GM23248 (cell line): ENCODE data around the gene DNAH14. TPM values are rescaled to one million over a fixed set of nuclear protein-coding genes. Genes with fewer than 3 reads are reported as not detected.
A peak's percentile ranks its signal among the peaks of the same experiment; 100 is the strongest.
"Not testable (repeated sequence)": the region's sequence is repeated elsewhere in the genome, so short reads cannot be mapped to it uniquely, and the experiment has no call there.

Experiments used
- DNase-seq: peaks from one replicate; pipeline ENCODE4 v3.0.0-alpha.2; 2015
- H2AFZ ChIP-seq: fragments of 200-600 bp; sonication (generic); 2 replicates; pipeline ENCODE4 v1.6.1; 2016; ENCODE audit warnings: antibody characterized with exemption
- H3F3A ChIP-seq: fragments of 200-600 bp; sonication (generic); 2 replicates; pipeline ENCODE4 v1.6.1; 2016; ENCODE audit warnings: mild to moderate bottlenecking, antibody characterized with exemption, mixed run types; ENCODE audit not compliant: insufficient read depth
- H3K27ac ChIP-seq: fragments of 200-600 bp; sonication (generic); 2 replicates; pipeline ENCODE4 v1.5.1; 2016; ENCODE audit warnings: mild to moderate bottlenecking
- H3K27me3 ChIP-seq: fragments of 200-600 bp; sonication (generic); replicated peaks from 2 replicates; pipeline ENCODE4 v1.6.1; 2016; ENCODE audit warnings: mild to moderate bottlenecking; ENCODE audit not compliant: insufficient read depth
- H3K36me3 ChIP-seq: fragments of 200-600 bp; sonication (generic); 2 replicates; pipeline ENCODE4 v1.6.1; 2016; ENCODE audit warnings: low read depth, mild to moderate bottlenecking
- H3K4me1 ChIP-seq: fragments of 200-600 bp; sonication (generic); 2 replicates; pipeline ENCODE4 v1.6.1; 2016; ENCODE audit warnings: mild to moderate bottlenecking; ENCODE audit not compliant: insufficient read depth
- H3K4me2 ChIP-seq: fragments of 200-600 bp; sonication (generic); one replicate; pipeline ENCODE4 v1.6.1; 2016; ENCODE audit warnings: mild to moderate bottlenecking; ENCODE audit not compliant: unreplicated experiment
- H3K4me3 ChIP-seq: fragments of 200-600 bp; sonication (generic); 2 replicates; pipeline ENCODE4 v1.5.1; 2016; ENCODE audit warnings: mild to moderate bottlenecking
- H3K79me2 ChIP-seq: fragments of 200-600 bp; sonication (generic); 2 replicates; pipeline ENCODE4 v1.6.1; 2016; ENCODE audit warnings: mild to moderate bottlenecking; ENCODE audit not compliant: insufficient read depth
- H3K9ac ChIP-seq: fragments of 200-600 bp; sonication (generic); 2 replicates; pipeline ENCODE4 v1.6.1; 2016; ENCODE audit warnings: mild to moderate bottlenecking
- H3K9me2 ChIP-seq: fragments of 200-600 bp; sonication (generic); 2 replicates; pipeline ENCODE4 v1.6.1; 2016; ENCODE audit warnings: mixed run types, mild to moderate bottlenecking, moderate library complexity; ENCODE audit not compliant: insufficient read depth
- H3K9me3 ChIP-seq: fragments of 200-600 bp; sonication (generic); one replicate; pipeline ENCODE4 v1.6.1; 2017; ENCODE audit warnings: low read depth
- H4K20me1 ChIP-seq: fragments of 200-600 bp; sonication (generic); 2 replicates; pipeline ENCODE4 v1.6.0; 2016; ENCODE audit not compliant: insufficient read depth
- EZH2 ChIP-seq: fragments of 200-600 bp; sonication (generic); IDR thresholded peaks from 2 replicates; pipeline ENCODE4 v1.6.1; 2018; ENCODE audit warnings: antibody characterized with exemption, mild to moderate bottlenecking; ENCODE audit not compliant: insufficient read depth, poor library complexity, severe bottlenecking
- EZH2phosphoT487 ChIP-seq: fragments of 200-600 bp; sonication (generic); IDR thresholded peaks from 2 replicates; pipeline ENCODE4 v1.6.1; 2018; ENCODE audit warnings: antibody characterized with exemption, moderate library complexity, mild to moderate bottlenecking, low read depth; ENCODE audit not compliant: insufficient read depth
- WGBS, 2 experiments: methylation state at CpG; one replicate each; pipeline ENCODE4 v1.1.6; 2015 to 2017; ENCODE audit warnings: low lambda C conversion rate in 2 of 2, low coverage in 1 of 2; ENCODE audit errors: missing lambda C conversion rate in 2 of 2; 5-methylcytosine and 5-hydroxymethylcytosine counted together
- in situ Hi-C: fragments of 300-500 bp; cut with MboI; formaldehyde crosslinking; loops from 2 replicates; pipeline ENCODE4 v1.15.0; 2020
- polyA plus RNA-seq: library from polyadenylated mRNA; unstranded; fragments of >200 nt; fragmentation: Nextera tagmentation; extraction: Ambion mirVana; gene quantifications from 2 replicates; pipeline ENCODE4 v1.2.1, GENCODE V29; 2016
- total RNA-seq: library from RNA; depleted of rRNA; stranded (reverse); fragments of >200 nt; shearing (Covaris generic); gene quantifications from 2 replicates; pipeline ENCODE4 v1.2.3, GENCODE V29; 2014

Gene DNAH14
- total and polyA plus RNA-seq, 2 experiments from 2014 or later: 9.9 to 20.8 TPM

DNA sequence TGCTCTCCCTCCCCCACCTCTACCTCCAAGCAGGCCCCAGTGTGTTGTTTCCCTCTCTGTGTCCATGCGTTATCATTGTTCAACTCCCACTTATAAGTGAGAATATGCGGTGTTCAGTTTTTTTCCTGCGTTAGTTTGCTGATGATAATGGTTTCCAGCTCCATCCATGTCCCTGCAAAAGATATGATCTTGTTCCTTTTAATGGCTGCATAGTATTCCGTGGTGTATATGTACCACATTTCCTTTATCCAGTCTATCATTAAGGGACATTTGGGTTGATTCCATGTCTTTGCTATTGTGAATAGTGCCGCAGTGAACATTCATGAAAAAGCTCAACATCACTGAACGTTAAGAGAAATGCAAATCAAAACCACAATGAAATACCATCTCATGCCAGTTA, 58.6 kb downstream of the DNAH14 start:
- Histone ChIP-seq H3K9me3 (no peaks in the 10 kb centered on the region), H4K20me1 (no peaks in the 10 kb centered on the region), H2AFZ (no peak overlapping the region), H3K27ac (no peak overlapping the region), H3K4me1 (no peaks in the 10 kb centered on the region), H3K27me3 (no peaks in the 10 kb centered on the region), H3K4me3 (no peak overlapping the region), H3K36me3 (no peaks in the 10 kb centered on the region), H3K79me2 (no peaks in the 10 kb centered on the region), H3K9ac (no peak overlapping the region), H3F3A (no peaks in the 10 kb centered on the region; the same call in 1 of the 2 replicates), H3K9me2 (no peaks in the 10 kb centered on the region), H3K4me2 (no peak overlapping the region)
- 72 to 76% methylated on average over 6 of the region's 6 CpGs for WGBS, 2 experiments
- in situ Hi-C loops: no loop called here
- TF ChIP-seq EZH2phosphoT487 (no peak), EZH2 (no peak)
- no peak for DNase-seq

DNA sequence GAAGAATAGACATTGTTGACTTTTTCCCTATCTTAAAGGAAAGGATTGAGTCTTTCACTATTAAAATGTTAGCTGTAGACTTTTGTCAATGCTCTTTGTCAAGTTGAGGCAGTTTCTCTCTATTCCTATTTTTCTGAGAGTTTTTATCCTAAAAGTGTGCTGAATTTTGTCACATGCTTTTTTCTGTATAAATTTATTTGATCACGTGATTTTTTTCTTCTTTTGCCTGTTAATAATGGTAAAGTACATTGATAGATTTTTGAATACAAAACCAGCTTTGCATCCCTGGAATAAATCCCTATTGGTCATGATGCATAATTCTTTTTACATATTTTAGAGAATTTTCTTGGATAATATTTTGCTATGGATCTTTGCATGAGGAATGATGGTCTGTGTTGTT, 60.1 kb downstream of the DNAH14 start:
- DNase-seq: no peak
- no peaks in the 10 kb centered on the region for H3K9me2 ChIP-seq
- no peak overlapping the region for H3K4me3 ChIP-seq
- H3F3A ChIP-seq: no peaks in the 10 kb centered on the region; the same call in 1 of the 2 replicates
- no peak overlapping the region for H3K9ac ChIP-seq
- H4K20me1 ChIP-seq: no peaks in the 10 kb centered on the region
- H3K36me3 ChIP-seq: no peaks in the 10 kb centered on the region
- no peak overlapping the region for H3K4me2 ChIP-seq
- TF ChIP-seq EZH2: no peak
- TF ChIP-seq EZH2phosphoT487: no peak
- in situ Hi-C loops: no loop called here
- H3K27ac ChIP-seq: no peak overlapping the region
- H3K27me3 ChIP-seq: no peaks in the 10 kb centered on the region
- H3K79me2 ChIP-seq: no peaks in the 10 kb centered on the region
- WGBS, 2 experiments: 57 to 62% methylated on average over 1 of the region's 1 CpG
- no peak overlapping the region for H2AFZ ChIP-seq
- H3K9me3 ChIP-seq: no peaks in the 10 kb centered on the region
- no peaks in the 10 kb centered on the region for H3K4me1 ChIP-seq

DNA sequence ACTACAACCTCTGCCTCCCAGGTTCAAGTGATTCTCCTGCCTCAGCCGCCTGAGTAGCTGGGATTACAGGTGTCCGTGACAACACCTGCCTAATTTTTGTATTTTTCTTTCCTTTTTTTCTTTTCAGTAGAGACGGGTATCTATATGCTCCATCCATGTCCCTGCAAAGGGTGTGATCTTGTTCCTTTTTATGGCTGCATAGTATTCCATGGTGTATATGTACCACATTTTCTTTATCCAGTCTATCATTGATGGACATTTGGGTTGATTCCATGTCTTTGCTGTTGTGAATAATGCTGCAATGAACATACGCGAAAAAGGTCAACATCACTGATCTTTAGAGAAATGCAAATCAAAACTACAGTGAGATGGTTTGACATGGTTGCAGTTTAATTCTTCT, 62.1 kb downstream of the DNAH14 start:
- H3K79me2 ChIP-seq, H2AFZ ChIP-seq, H3K9ac ChIP-seq, H3K27ac ChIP-seq, H3K27me3 ChIP-seq, H3K4me2 ChIP-seq, H3K9me2 ChIP-seq, H3K4me1 ChIP-seq, H3K4me3 ChIP-seq, H4K20me1 ChIP-seq, in situ Hi-C loops, H3F3A ChIP-seq, DNase-seq, H3K9me3 ChIP-seq, H3K36me3 ChIP-seq: not testable (repeated sequence)
- WGBS, 2 experiments: 82 to 85% methylated on average over 5 of the region's 5 CpGs

DNA sequence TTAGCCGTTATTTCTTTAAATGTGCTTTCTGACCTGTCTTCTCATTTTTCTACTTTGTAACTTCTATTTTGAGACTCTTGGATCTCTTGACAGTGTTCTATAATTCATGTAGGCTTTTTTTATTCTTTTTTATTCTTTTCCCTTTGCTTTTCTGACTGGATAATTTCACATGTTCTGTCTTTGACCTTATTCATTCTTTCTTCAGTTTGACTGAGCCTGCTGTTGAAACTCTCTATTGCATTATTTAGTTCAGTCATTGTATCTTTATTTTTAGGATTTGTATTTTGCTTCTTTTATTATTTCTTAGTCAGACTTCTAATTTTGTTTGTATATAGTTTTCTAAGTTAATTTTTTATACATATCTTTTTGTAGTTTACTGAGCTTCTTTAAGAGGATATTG, 66.1 kb downstream of the DNAH14 start:
- H3K27me3 ChIP-seq: no peaks in the 10 kb centered on the region
- 28 to 34% methylated on average over 1 of the region's 1 CpG for WGBS, 2 experiments
- no peak for DNase-seq
- no peaks in the 10 kb centered on the region for H3K36me3 ChIP-seq
- in situ Hi-C loops: no loop called here
- H2AFZ ChIP-seq: no peak overlapping the region
- no peak overlapping the region for H3K4me2 ChIP-seq
- no peaks in the 10 kb centered on the region for H3K9me3 ChIP-seq
- H3K4me1 ChIP-seq: no peaks in the 10 kb centered on the region
- H4K20me1 ChIP-seq: no peaks in the 10 kb centered on the region
- H3K9me2 ChIP-seq: no peaks in the 10 kb centered on the region
- H3K4me3 ChIP-seq: no peak overlapping the region
- no peak overlapping the region for H3K27ac ChIP-seq
- no peak for TF ChIP-seq EZH2phosphoT487
- no peak for TF ChIP-seq EZH2
- H3F3A ChIP-seq: no peaks in the 10 kb centered on the region; the same call in 1 of the 2 replicates
- no peaks in the 10 kb centered on the region for H3K79me2 ChIP-seq
- H3K9ac ChIP-seq: no peak overlapping the region

DNA sequence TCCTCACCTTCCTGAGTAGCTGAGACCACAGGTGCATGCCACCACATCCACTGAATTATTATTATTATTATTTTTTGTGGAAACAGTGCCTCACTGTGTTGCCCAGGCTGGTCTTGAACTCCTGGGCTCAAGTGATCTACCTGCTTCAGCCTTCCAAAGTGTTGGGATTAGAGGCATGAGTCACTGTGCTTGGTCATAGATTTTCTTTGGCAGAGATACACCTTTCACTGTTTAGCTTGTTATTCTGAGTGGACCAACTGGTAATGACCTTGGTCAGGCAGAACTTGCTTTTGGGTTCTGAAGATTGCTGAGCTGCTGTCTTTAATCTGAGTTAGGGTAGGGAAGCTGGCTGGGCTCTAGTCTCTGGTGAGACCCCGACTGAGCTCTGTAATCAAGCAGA, 66.8 kb downstream of the DNAH14 start:
- peak; percentile 1 for DNase-seq
- no peaks in the 10 kb centered on the region for H4K20me1 ChIP-seq
- H3K27me3 ChIP-seq: no peaks in the 10 kb centered on the region
- no peak overlapping the region for H3K27ac ChIP-seq
- H3K9ac ChIP-seq: no peak overlapping the region
- H3K4me2 ChIP-seq: no peak overlapping the region
- H2AFZ ChIP-seq: no peak overlapping the region
- H3K9me3 ChIP-seq: no peaks in the 10 kb centered on the region
- H3K4me1 ChIP-seq: no peaks in the 10 kb centered on the region
- H3K9me2 ChIP-seq: no peaks in the 10 kb centered on the region
- no peak overlapping the region for H3K4me3 ChIP-seq
- in situ Hi-C loops: no loop called here
- no peaks in the 10 kb centered on the region for H3K79me2 ChIP-seq
- no peaks in the 10 kb centered on the region for H3K36me3 ChIP-seq
- no peaks in the 10 kb centered on the region for H3F3A ChIP-seq
- no peak for TF ChIP-seq EZH2phosphoT487
- no peak for TF ChIP-seq EZH2
- 14 to 20% methylated on average over 1 of the region's 1 CpG for WGBS, 2 experiments
